Activated T-cell treated with anti-CD3 and anti-CD28 coated beads for 48 hours (primary cell): Measurements from ENCODE around the gene FBLIM1.

Experiments used
- DNase-seq: peaks from one replicate; pipeline ENCODE4 v3.0.0-alpha.2; 2020; ENCODE audit warnings: low read depth

Gene FBLIM1

DNA sequence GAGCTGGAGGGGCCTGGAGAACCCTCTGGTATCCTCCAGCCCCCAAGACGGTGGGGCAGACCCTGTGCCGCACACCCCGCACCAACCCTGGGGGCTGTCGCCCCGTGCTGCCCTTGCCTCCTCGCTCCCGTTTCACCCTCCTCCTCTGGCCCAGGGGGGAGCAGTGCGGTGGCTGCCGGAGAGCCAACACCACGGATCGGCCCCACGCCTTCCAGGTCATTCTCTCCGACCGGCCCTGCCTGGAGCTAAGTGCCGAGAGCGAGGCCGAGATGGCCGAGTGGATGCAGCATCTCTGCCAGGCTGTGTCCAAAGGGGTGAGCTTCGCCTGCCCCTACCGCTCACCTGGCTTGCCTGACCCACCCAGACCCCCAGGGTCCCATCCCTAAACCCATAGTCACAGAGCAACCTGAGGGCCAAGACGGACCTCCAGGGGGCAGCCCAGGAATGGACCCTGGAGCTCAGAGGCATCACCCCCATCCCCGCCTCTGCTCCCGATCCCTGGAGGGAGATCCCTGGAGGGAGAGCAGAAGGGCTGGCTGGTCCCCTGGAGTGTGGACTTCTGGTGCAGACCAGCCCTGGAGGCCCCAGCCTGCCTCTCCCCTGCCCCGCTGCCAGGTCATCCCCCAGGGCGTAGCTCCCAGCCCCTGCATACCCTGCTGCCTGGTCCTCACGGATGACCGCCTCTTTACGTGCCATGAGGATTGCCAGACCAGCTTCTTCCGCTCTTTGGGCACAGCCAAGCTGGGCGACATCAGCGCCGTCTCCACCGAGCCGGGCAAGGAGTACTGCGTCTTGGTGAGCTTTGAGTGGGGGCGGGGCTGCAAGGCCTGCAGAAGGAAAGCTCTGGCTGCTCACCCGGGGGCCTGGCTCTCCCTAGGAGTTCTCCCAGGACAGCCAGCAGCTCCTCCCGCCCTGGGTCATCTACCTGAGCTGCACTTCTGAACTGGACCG, 26.6 kb upstream of the FBLIM1 start:
- no peak for DNase-seq

DNA sequence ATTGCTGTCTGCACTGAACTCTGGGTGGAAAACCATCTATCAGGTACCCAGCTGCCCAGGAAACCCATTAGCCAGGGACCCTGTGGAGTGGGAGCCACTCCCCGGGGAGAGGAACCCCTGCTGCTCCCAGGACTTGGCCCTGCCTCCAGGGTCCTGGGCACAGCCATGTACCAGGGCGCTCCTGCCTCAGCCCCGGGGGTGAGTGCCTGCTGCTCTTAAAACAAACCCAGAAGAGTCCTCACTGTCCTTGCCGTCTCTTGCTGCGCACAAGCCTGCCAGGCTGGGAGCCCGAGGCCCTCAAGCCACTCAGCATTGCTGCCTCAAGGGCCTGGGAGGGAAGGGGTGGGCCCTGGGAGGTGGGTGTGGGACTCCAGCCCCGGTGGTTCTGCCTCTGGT, 25.9 kb upstream of the FBLIM1 start:
- DNase-seq = no peak

- DNase-seq = no peak
Measured at GRCh38 chr1:15733218-15733725, 25.3 kb upstream of the FBLIM1 start.

DNA sequence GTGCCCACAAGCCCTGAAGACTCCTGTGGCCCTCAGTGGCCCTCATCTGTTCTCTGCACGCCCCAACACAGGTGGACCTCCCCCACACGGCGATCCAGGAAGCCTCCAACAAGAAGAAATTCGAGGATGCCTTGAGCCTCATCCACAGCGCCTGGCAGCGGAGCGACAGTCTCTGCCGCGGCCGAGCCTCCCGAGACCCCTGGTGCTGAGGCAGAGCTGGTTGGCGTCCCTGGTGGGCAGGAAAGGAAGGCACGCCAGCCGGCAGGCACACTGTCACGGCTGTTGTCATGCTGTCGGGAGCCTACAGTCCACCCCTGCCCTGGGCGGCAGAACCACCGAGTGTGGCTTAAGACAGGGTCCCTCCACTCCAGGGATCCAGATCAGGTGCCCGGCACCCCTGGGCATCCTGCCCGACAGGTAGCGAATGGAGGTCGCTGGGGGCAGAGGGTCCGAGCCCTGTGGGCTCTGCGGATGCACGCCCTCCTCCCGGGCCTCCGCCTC, 24.8 kb upstream of the FBLIM1 start:
- DNase-seq = no peak

DNA sequence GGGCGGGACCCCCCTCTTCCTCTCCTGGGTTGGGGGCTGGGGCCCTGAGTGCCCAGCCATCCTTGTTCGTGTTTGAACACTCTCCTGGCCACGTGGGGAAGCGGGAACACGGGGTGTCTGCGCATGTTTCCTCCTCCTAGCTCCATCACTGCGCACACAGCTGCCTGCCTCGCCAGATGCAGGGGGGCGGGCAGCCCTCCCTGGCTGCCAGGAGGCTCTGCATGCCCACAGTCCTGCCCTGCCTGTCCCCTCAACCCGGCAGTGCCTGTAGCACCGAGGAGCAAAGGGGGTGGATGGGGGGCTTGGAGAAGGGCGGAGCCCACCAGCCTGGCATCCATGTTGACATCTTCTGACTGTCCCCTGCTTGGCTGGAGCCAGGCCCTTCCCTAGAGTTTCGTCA, 24.3 kb upstream of the FBLIM1 start:
- DNase-seq = no peak

DNA sequence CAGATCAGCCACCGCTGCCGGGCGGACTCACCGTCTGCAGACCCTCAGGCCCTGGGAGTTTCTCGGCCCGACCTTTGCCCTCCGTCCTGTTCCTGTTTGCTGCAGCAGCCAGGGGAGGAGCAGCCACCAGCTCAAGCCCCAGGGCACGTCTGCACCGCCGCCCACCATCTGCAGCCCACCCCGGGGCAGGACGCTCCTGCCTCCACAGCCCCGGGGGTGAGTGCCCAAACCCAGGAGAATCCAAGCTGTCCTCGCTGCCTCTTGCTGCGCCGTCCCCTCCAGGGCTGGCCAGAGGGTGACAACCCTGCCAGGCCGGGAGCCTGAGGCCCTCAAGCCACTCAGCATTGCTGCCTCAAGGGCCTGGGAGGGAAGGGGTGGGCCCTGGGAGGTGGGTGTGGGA, 23.7 kb upstream of the FBLIM1 start:
- no peak for DNase-seq

GRCh38 chr1:15735304-15736037, 23.1 kb upstream of the FBLIM1 start:
- no peak for DNase-seq

GRCh38 chr1:15736038-15736891, 22.3 kb upstream of the FBLIM1 start, which contains the start of gene SLC25A34:
Gene SLC25A34 (plus strand): TSS chr1:15736258. CDS start chr1:15736486, 228 bp downstream.
- no peak for DNase-seq

GRCh38 chr1:15736892-15737261, 21.7 kb upstream of the FBLIM1 start:
- no peak for DNase-seq

GRCh38 chr1:15737324-15738319, 21.0 kb upstream of the FBLIM1 start:
- no peak for DNase-seq

DNA sequence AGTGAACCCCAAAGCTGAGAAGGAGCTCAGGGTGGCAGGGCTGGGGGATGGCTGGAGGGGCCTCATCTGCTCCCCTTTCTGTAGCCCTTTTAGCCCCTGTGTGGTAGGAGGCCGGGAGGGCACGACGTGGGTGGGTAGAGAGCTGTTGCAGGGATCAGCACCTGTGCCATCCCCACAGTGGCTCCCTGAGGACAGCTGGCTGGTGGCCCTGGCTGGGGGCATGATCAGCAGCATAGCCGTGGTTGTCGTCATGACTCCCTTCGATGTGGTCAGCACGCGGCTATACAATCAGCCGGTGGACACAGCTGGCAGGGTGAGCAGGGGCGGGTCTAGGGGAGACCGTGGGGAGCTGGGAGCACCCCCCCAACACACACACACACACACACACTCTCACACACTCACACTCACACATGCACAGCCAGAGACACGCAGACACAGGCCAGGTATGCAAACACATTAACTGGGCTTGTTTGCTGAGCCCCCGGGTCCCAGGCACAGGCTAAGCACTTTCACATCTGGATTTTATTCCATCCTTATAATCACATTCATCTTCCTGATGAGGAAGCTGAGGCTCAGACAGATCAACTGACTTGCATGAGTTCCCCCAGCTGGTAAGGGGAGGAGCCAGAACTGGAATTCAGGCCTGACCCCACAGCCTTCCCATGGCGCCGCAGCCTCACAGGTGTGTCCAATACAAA, 20.0 kb upstream of the FBLIM1 start:
- DNase-seq = no peak

DNA sequence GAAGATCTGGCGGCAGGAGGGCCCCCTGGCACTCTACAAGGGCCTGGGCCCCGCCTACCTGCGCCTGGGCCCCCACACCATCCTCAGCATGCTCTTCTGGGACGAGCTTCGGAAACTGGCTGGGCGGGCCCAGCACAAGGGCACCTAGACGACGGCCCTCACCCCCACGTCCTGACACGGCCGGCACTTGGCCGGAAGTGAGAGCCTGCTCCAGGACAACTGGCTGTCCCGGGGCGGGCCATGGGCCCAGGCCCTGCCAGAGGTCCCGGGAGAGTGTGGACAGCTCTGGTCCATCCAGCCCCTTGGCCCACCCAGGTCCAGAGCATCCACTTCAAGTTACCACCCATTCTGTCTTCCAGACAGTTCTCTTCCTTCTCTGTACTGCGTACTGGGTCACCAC, 19.3 kb upstream of the FBLIM1 start:
- DNase-seq = no peak

GRCh38 chr1:15739745-15740144, 18.9 kb upstream of the FBLIM1 start:
- DNase-seq = no peak

GRCh38 chr1:15740924-15741850, 17.4 kb upstream of the FBLIM1 start:
- DNase-seq = peak; percentile 66

DNA sequence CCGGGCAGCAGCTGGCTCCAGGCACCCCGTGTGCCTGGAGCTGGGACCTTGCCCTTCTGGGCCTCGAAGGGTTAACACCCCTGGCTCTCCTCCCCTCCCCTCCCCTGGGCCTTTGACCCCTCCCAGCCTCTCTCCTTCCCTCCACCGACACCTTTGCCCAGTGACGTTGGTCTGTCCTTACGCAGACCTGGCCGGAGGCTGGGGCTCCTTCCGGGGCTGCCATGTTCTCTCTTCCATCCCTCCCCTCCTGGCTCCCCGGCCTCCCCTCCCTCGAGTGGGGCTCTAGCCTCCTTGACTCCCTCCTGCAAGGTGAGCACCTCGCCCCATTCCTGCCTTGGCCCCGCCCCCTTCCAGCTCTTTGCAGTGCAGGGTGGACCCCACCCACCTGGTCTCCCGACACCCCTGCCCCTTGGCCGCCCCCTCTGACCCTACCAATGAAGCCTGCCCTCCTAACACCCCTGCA, 16.2 kb upstream of the FBLIM1 start, which contains the start of gene TMEM82:
Gene TMEM82 (plus strand): TSS at position 161 of the 463 bp plus-strand sequence. CDS start 61 bp downstream, at position 222.
- DNase-seq = no peak

DNA sequence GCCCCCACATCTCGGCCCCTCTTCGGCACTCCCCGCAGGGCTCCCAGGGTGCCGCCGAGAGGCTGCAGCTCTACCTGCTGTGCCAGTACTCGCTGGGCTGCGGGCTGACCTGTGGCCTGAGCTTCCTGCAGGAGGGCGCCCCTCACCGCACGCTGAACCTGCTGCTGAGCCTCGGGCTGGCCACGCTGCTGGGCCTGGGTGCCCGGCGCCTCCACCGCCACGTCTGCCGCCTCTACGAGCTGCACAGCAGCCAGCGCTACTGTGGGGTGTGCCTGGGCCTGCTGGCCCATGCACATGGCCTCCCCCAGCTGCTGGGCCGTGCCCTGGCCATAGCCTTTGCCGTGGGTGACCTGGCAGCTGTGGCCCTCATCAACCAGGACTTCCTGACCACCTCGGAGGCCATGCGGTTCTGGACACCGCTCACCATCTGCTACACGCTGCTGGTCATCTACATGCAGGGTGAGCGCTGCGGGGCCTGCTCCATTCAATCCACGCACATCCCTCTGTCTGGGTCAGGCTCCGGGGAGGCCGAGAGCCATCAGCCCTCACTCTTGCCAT, 14.4 kb upstream of the FBLIM1 start:
- DNase-seq = no peak

- DNase-seq = no peak
Measured at GRCh38 chr1:15747378-15747777, 11.2 kb upstream of the FBLIM1 start.

DNA sequence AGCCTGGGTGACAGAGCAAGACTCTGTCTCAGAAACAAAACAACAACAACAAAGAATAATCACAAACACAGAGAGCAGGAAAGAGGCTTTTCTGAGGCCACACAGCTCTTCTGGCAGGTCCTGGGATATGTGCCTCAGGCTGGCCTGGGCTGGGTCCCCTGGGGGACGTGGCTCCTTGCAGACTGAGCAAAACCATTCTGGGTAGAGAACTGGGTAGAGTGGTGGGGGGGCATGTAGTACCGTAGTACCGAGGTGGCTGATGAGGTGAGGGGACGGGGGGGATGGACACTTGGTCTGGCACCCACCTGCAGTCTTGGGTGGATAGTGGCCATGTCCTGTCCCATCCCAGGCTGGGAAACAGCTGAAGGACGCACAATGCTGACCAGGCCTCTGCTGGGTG, 10.3 kb upstream of the FBLIM1 start:
- DNase-seq = no peak
